Activated CD8-positive, alpha-beta memory T cell treated with anti-CD3 and anti-CD28 coated beads for 48 hours (primary cell): ENCODE data around the gene STAC2.

Experiments used
- DNase-seq, 3 experiments: peaks; one replicate each; pipeline ENCODE4 v3.0.0-alpha.2; 2020; ENCODE audit warnings: low read depth in 2 of 3, low spot score in 2 of 3

The STAC2 gene

GRCh38 chr17:39165841-39166349 lies 59.9 kb downstream of the STAC2 start, which contains the start of gene ARL5C:
ARL5C (minus strand) TSS chr17:39166161; CDS start chr17:39165760, 401 bp downstream.
- no peak for DNase-seq

- DNase-seq, result no peak
These were observed 60.4 kb downstream of the STAC2 start for GRCh38 chr17:39165178-39165840.

- peak; percentile 52 to 65 (median 56) for DNase-seq
These were observed 61.0 kb downstream of the STAC2 start for GRCh38 chr17:39164675-39165143.

GRCh38 chr17:39161962-39162361 lies 63.8 kb downstream of the STAC2 start:
- no peak for DNase-seq
